PC-3 (cell line): ENCODE measurements around the gene MLST8. TPM values are rescaled to one million over a fixed set of nuclear protein-coding genes. Genes with fewer than 3 reads are reported as not detected.

Source experiments
- ATAC-seq: fragments of 200-7000 bp; cut with Tn5 transposase; 2 replicates; pipeline ENCODE4 v1.9.1; 2020; ENCODE audit warnings: mild to moderate bottlenecking, moderate library complexity
- BruUV-seq: library from RNA; stranded (reverse); fragments of 400-500 nt; replicated peaks from 2 replicates; lab custom pipeline; 2021; lab: Mats Ljungman, UMichigan
- CTCF ChIA-PET: fragments of 300-600 bp; sonication (Branson Sonifier 250); formaldehyde crosslinking; loops from one replicate; lab custom pipeline; 2022; ENCODE audit warnings: antibody characterized with exemption; lab: Charles Lee
- POLR2A ChIA-PET: fragments of 300-600 bp; sonication (Branson Sonifier 250); formaldehyde crosslinking; loops from one replicate; lab custom pipeline; 2022; ENCODE audit warnings: antibody characterized with exemption; ENCODE audit not compliant: unreplicated experiment; lab: Charles Lee
- DNase-seq: peaks from one replicate; pipeline ENCODE4 v3.0.0-alpha.2; 2015
- H2AFZ ChIP-seq: fragments of 300-600 bp; sonication (generic); 2 replicates; pipeline ENCODE4 v1.6.0; 2016; ENCODE audit warnings: antibody characterized with exemption, low read length
- H3F3A ChIP-seq: fragments of 300-600 bp; sonication (generic); one replicate; pipeline ENCODE4 v1.6.0; 2017; ENCODE audit warnings: antibody characterized with exemption, low read length, control low read depth, mild to moderate bottlenecking; ENCODE audit not compliant: unreplicated experiment
- H3K27ac ChIP-seq: fragments of 300-600 bp; sonication (generic); 2 replicates; pipeline ENCODE4 v1.5.1; 2016; ENCODE audit warnings: mild to moderate bottlenecking, low read length
- H3K27me3 ChIP-seq: fragments of 300-600 bp; sonication (generic); 2 replicates; pipeline ENCODE4 v1.6.1; 2016; ENCODE audit warnings: low read length, mixed read lengths
- H3K36me3 ChIP-seq: fragments of 300-600 bp; sonication (generic); 2 replicates; pipeline ENCODE4 v1.6.1; 2016; ENCODE audit warnings: low read depth, mixed run types, low read length, mixed read lengths
- H3K4me1 ChIP-seq: fragments of 300-600 bp; sonication (generic); 2 replicates; pipeline ENCODE4 v1.5.1; 2016; ENCODE audit warnings: low read length; ENCODE audit not compliant: insufficient read depth
- H3K4me2 ChIP-seq: fragments of 300-600 bp; sonication (generic); 2 replicates; pipeline ENCODE4 v1.6.0; 2016; ENCODE audit warnings: low read length
- H3K4me3 ChIP-seq: fragments of 300-600 bp; sonication (generic); 2 replicates; pipeline ENCODE4 v1.5.1; 2016; ENCODE audit warnings: mild to moderate bottlenecking, low read length, mixed read lengths
- H3K79me2 ChIP-seq: fragments of 300-600 bp; sonication (generic); 2 replicates; pipeline ENCODE4 v1.6.1; 2017; ENCODE audit warnings: low read length, mixed read lengths
- H3K9ac ChIP-seq: fragments of 300-600 bp; sonication (generic); 2 replicates; pipeline ENCODE4 v1.6.0; 2016; ENCODE audit warnings: mild to moderate bottlenecking, low read length
- H3K9me2 ChIP-seq: fragments of 300-600 bp; sonication (generic); replicated peaks from 2 replicates; pipeline ENCODE4 v1.6.1; 2016; ENCODE audit warnings: mixed run types, low read length, mixed read lengths
- H3K9me3 ChIP-seq: fragments of 300-600 bp; sonication (generic); 2 replicates; pipeline ENCODE4 v1.6.1; 2016; ENCODE audit warnings: low read length, mixed read lengths
- H4K20me1 ChIP-seq: fragments of 300-600 bp; sonication (generic); 2 replicates; pipeline ENCODE4 v1.6.1; 2016; ENCODE audit warnings: low read length, mixed read lengths
- EZH2 ChIP-seq: fragments of 300-600 bp; sonication (generic); IDR thresholded peaks from one replicate; pipeline ENCODE4 v1.6.1; 2017; ENCODE audit warnings: antibody characterized with exemption, mild to moderate bottlenecking, low read length; ENCODE audit not compliant: unreplicated experiment
- EZH2phosphoT487 ChIP-seq: fragments of 300-600 bp; sonication (generic); IDR thresholded peaks from 2 replicates; pipeline ENCODE4 v1.6.1; 2018; ENCODE audit warnings: mild to moderate bottlenecking, antibody characterized with exemption, low read length, borderline replicate concordance
- intact Hi-C: fragments of 100-400 bp; cut with micrococcal nuclease; formaldehyde crosslinking; loops from 2 replicates; pipeline ENCODE4 v1.9.0; 2023
- total RNA-seq: library from RNA; depleted of rRNA; stranded (reverse); fragments of >200 nt; gene quantifications from 2 replicates; pipeline ENCODE4 v1.2.3, GENCODE V29; 2014
- TF ChIP-seq, protein P1 (sequence below): fragments of 300-600 bp; sonication (generic); conservative IDR thresholded peaks from 2 replicates; pipeline ENCODE4 v1.5.1; 2017; ENCODE audit warnings: antibody characterized with exemption, low read depth, mild to moderate bottlenecking, low read length

The MLST8 gene
- total RNA-seq, 1 experiment from 2014 or later = 63.3 TPM

DNA sequence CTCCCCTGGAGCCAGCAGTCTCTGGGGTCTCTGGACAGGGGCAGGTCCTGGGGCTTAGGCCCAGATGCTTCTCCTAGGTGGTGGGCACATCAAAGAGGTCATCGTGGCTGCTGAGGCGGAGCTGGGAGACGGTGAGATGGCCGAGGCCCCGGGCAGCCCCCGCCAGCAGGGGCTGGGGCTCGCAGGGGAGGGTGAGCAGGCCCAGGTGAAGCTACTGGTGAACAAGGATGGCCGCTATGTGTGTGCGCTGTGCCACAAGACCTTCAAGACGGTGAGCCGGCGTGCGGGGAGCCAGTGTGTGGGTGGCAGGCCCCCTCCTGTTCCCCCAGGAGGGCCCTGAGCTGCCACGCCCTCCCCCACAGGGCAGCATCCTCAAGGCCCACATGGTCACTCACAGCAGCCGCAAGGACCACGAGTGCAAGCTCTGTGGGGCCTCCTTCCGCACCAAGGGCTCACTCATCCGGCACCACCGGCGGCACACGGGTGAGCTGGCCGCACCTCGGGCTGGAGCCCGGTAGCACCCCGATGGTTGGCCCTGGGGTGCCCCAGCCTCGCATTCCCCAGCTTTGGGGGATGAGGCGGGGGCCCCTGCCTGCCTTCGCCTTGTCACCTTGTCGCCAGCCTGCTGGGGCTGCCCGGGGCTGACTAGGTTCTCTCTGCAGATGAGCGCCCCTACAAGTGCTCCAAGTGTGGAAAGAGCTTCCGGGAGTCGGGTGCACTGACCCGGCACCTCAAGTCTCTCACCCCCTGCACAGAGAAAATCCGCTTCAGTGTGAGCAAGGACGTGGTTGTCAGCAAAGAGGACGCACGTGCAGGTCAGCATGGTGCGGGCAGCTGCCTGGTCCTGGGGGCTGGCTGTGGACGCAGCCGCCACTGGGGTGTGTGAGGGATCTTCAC lies 27.1 kb downstream of the MLST8 start:
- Histone ChIP-seq H3K4me3 (no peak overlapping the region), H3K79me2 (peaks cover 17% of the 10 kb centered on the region), H3K4me1 (no peaks in the 10 kb centered on the region), H3K27me3 (no peaks in the 10 kb centered on the region), H3K9ac (no peak overlapping the region), H3K9me3 (no peaks in the 10 kb centered on the region), H3K4me2 (no peak overlapping the region), H2AFZ (no peak overlapping the region), H3K9me2 (no peaks in the 10 kb centered on the region), H3K27ac (no peak overlapping the region), H3F3A (no peaks in the 10 kb centered on the region), H3K36me3 (no peaks in the 10 kb centered on the region; the same call in 1 of the 2 replicates), H4K20me1 (no peaks in the 10 kb centered on the region)
- no TSS peak for BruUV-seq
- intact Hi-C loops = no loop called here
- DNase-seq = no peak
- ChIA-PET CTCF (no interaction called here), POLR2A (no interaction called here)
- no peak for TF ChIP-seq EZH2phosphoT487
- TF ChIP-seq EZH2 = no peak
- TF ChIP-seq, protein P1, sequence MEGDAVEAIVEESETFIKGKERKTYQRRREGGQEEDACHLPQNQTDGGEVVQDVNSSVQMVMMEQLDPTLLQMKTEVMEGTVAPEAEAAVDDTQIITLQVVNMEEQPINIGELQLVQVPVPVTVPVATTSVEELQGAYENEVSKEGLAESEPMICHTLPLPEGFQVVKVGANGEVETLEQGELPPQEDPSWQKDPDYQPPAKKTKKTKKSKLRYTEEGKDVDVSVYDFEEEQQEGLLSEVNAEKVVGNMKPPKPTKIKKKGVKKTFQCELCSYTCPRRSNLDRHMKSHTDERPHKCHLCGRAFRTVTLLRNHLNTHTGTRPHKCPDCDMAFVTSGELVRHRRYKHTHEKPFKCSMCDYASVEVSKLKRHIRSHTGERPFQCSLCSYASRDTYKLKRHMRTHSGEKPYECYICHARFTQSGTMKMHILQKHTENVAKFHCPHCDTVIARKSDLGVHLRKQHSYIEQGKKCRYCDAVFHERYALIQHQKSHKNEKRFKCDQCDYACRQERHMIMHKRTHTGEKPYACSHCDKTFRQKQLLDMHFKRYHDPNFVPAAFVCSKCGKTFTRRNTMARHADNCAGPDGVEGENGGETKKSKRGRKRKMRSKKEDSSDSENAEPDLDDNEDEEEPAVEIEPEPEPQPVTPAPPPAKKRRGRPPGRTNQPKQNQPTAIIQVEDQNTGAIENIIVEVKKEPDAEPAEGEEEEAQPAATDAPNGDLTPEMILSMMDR = no peak
- ATAC-seq = no peak

DNA sequence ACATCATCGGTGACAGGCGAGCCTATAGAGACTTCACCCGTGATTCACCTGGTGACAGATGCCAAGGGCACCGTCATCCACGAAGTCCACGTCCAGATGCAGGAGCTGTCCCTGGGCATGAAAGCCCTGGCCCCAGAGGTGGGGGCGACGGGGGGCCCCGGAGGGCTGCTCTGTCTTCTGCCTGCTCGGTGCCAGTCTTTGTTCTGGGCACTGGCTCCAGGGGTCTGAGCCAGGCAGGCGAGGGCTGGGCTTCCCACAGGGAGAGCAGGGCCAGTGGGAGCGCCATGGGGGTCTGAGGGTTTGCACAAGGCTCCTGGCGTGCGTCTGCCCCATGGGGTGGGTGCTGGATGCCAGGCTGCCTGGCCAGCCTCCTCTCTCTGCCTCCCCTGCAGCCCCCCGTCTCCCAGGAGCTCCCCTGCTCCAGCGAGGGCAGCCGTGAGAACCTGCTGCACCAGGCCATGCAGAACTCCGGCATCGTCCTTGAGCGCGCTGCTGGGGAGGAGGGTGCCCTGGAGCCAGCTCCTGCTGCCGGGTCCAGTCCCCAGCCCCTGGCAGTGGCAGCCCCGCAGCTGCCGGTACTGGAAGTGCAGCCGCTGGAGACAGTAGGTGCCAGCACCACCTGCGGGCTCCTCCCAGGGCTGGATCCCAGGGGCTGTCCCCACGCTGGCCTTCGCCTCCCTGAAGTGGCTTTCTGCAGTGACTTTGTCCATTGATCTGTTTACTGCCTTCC lies 28.0 kb downstream of the MLST8 start:
- no peaks in the 10 kb centered on the region; the same call in 1 of the 2 replicates for H3K36me3 ChIP-seq
- no peaks in the 10 kb centered on the region for H3K4me1 ChIP-seq
- H3K27ac ChIP-seq = no peak overlapping the region
- no peak overlapping the region for H2AFZ ChIP-seq
- H3K4me3 ChIP-seq = no peak overlapping the region
- no peaks in the 10 kb centered on the region for H3F3A ChIP-seq
- H3K79me2 ChIP-seq = peaks cover 8% of the 10 kb centered on the region
- ChIA-PET CTCF (no interaction called here), POLR2A (no interaction called here)
- H3K27me3 ChIP-seq = no peaks in the 10 kb centered on the region
- no peak for TF ChIP-seq EZH2
- TF ChIP-seq EZH2phosphoT487 = no peak
- TF ChIP-seq, protein P1 = no peak
- no TSS peak for BruUV-seq
- ATAC-seq (no peak), DNase-seq (no peak)
- no peaks in the 10 kb centered on the region for H3K9me3 ChIP-seq
- no peaks in the 10 kb centered on the region for H3K9me2 ChIP-seq
- H3K9ac ChIP-seq = no peak overlapping the region
- no peaks in the 10 kb centered on the region for H4K20me1 ChIP-seq
- no peak overlapping the region for H3K4me2 ChIP-seq
- intact Hi-C loops = no loop called here
